Lung microvascular endothelial cell (primary cell): ENCODE measurements around the gene CYB5D1. TPM values are rescaled to one million over a fixed set of nuclear protein-coding genes. Genes with fewer than 3 reads are reported as not detected.
"Not testable (repeated sequence)": the region's sequence is repeated elsewhere in the genome, so short reads cannot be mapped to it uniquely, and the experiment has no call there.

Experiments used
- DNase-seq, 2 donors: peaks; one replicate each; pipeline versions ENCODE4 v3.0.0 to v3.0.0-alpha.2; 2010; ENCODE audit warnings: low read depth in 2 of 2
- total RNA-seq: library from RNA; depleted of rRNA; stranded (reverse); fragments of >200 nt; gene quantifications from 2 replicates; pipeline ENCODE4 v1.2.1, GENCODE V29; 2014

Gene CYB5D1
- total RNA-seq, 1 donor from 2014 or later = 5.6 TPM

GRCh38 chr17:7856011-7856810 is 1.6 kb upstream of the CYB5D1 start:
- DNase-seq = peak; percentile 58 to 91

GRCh38 chr17:7856811-7857712 is 741 bp upstream of the CYB5D1 start, which contains the start of gene NAA38:
NAA38 (minus strand) TSS chr17:7857559; CDS start chr17:7857463, 96 bp downstream.
- peak; percentile 99 to 100 for DNase-seq

DNA sequence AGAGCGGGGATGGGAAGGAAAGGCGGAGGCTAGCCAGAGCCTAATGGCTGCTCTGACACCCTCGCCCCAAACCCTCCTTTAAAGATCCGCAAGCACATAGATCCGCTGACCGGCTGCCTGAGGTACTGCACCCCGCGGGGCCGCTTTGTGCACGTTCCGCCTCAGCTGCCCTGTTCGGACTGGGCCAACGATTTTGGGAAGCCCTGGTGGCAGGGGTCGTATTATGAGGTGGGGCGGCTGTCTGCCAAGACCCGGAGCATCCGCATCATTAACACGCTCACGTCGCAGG is 663 bp downstream of the CYB5D1 start:
- DNase-seq = peak; percentile 65 to 69

- no peak for DNase-seq
Observed at GRCh38 chr17:7859028-7859427, 1.2 kb downstream of the CYB5D1 start.

- peak; percentile 56 to 62 for DNase-seq
Observed at GRCh38 chr17:7862692-7863437, 5.1 kb downstream of the CYB5D1 start.

DNA sequence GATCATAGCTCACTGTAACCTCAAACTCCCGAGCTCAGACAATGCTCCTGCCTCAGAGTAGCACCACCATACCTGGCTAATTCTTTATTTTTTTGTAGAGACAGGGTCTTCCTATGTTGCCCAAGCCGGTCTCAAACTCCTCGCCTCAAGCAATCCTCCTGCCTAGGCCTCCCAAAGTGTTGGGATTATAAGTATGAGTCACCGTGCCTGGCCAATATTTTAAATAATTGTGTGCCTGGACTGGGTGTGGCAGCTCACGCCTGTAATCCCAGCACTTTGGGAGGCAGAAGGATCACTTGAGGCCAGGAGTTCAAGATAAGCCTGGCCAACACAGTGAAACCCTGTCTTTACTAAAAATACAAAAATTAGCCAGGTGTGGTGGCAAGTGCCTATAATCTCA is 6.6 kb downstream of the CYB5D1 start:
- not testable (repeated sequence) for DNase-seq

GRCh38 chr17:7864995-7865650 is 7.3 kb downstream of the CYB5D1 start:
- DNase-seq = no peak

GRCh38 chr17:7867881-7868329 is 10.1 kb downstream of the CYB5D1 start:
- no peak for DNase-seq

DNA sequence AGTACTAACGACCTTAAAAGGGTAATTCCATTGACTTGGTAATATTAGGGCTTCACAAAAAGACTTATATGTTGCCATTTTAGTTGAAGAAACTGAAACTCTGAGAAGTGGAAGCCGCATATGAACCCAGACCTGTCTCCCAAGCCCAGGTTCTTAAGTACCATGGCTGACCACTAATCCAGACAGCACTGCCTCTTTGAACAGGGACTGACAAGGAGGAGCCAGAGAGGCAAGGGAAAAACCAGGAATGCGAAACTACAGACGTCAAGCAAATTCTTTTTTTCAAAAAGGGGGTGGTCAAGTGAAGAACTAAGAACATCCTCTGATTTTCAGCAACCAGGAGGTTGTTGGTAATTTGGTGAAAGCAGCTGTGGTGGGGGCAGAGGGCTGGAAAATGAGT is 15.2 kb downstream of the CYB5D1 start:
- no peak for DNase-seq

DNA sequence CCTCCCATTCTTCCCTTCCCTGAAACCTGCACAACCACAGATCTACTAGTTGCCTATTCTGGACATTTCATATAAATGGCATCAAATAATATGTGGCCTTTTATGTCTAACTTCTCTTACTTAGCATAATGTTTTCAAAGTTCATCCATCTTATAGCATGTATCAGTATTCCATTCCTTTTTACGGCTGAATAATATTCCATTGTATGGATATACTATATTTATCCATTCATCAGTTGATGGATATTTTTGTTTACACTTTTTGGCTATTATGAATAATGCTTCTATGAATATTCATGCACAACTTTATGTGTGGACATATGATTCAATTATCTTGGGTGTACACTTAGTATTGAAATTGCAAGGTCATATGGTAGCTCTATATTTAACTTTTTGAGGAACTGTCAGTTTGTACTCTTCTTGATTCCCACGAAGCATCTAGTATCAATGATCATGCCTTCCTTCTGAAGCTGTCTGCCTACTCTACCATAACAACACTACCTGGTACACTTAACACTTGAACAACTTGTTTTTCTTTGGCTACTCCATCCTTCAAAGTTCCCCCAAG is 18.1 kb downstream of the CYB5D1 start:
- no peak for DNase-seq

DNA sequence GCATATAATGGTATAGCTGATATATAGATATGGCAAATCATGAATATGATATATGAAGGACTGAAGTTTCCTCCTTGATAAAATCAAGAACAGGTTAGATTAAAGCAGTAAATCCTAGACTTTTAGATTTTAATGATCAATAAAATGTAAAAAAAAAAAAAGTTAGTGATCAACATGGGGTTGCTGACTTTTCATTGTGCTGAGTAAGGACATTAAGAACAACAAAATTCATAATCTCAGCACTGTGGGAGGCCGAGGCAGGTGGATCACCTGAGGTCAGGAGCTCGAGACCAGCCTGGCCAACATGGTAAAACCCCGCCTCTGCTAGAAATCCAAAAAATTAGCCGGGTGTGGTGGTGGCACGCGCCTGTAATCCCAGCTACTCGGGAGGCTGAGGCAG is 20.4 kb downstream of the CYB5D1 start:
- DNase-seq = no peak

DNA sequence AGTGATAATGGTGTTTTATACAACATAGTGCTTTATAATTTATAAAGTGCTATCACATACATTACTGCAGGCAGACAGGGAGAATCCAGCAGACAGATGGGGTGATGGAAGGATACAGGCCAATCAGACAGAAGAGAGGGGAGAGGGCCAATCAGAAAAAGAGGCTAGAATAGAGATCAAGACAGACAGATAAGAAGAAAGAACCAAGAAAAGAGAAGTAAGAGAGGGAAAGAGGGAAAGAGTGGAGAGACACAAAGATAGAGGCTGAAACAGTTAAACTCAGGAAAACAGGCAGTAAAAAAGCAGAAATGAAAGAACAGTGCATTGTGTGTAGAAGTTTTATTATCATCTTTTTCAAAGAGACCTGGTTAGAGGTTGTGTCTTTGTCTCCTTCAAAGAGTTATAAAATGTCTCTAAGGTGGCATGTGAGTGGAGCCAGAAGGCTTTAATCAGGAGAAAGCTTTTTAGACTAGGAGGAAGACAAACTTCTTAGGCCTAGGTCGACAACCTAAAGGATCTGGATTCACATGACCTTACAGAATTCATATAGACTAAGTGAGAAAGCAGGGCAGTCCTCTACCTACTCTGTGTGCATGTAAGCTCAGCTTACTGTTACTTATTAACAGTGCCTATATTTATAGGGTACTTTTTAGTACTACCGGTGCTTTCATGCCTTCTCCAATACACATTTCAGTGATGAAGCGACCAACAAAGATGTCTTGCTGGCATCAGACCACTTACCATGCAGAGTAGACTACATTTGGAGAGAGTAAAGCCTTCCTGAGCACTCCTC is 22.5 kb downstream of the CYB5D1 start:
- no peak for DNase-seq

- peak in 1 of 2 donors; percentile 56 for DNase-seq
Observed at GRCh38 chr17:7881276-7882054, 23.7 kb downstream of the CYB5D1 start.

DNA sequence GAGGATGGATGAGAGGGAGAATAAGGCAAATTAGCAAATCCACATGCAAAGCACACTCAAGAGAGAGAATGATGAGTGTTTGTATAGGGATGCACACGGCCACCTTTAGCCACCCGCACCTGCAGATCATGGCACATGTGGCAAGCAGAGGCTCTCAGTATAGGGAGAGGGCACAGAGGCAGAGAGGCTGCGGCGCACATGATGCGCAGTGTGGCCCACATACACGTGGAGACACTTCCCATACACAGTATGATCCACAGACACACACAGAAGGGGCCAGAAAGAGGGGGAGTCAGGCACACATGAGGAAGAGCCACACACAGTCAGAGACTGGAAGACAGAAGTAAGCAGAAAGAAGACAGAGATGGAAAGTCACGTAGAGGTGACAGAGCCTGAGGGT is 24.3 kb downstream of the CYB5D1 start:
- DNase-seq = no peak

DNA sequence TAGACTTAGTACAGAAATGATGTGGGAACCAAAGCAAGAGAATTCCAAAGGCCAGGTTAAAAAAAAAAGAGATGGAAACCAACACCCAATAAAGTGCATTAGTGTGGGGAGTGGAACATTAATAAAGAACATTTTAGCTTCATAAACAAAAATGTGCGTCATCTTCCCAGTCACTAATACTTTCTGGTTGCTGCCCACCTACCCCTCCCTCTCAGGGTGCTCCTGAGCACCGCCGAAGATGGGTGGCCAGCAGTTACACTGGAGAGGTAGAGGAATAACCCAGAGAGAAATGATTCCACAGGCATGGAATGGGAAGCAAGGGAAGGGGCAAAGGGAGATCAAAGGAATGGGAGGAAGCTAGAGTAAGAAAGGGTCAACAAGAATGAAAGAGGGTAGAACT is 24.8 kb downstream of the CYB5D1 start:
- no peak for DNase-seq

GRCh38 chr17:7883781-7884386 is 26.1 kb downstream of the CYB5D1 start:
- DNase-seq = peak; percentile 11 to 46

GRCh38 chr17:7884581-7885366 is 27.0 kb downstream of the CYB5D1 start:
- peak in 1 of 2 donors; percentile 4 for DNase-seq
